Epithelial cell of proximal tubule (primary cell): ENCODE measurements around the gene TMIGD1. TPM values are rescaled to one million over a fixed set of nuclear protein-coding genes. Genes with fewer than 3 reads are reported as not detected.

Source experiments
- DNase-seq: peaks from one replicate; pipeline ENCODE4 v3.0.0-alpha.2; 2011; ENCODE audit warnings: low read depth
- H3K4me3 ChIP-seq: 2 replicates; pipeline ENCODE4 v1.5.1; 2011; ENCODE audit warnings: low read depth, mild to moderate bottlenecking, low read length
- total RNA-seq: library from RNA; depleted of rRNA; stranded (reverse); fragments of >200 nt; gene quantifications from 2 replicates; pipeline ENCODE4 v1.2.3, GENCODE V29; 2015
- TF ChIP-seq, protein P1 (sequence below): conservative IDR thresholded peaks from 2 replicates; pipeline ENCODE4 v1.5.1; 2012; ENCODE audit warnings: low read depth, mild to moderate bottlenecking, low read length

Gene TMIGD1
- total RNA-seq, 1 donor from 2014 or later: not detected

DNA sequence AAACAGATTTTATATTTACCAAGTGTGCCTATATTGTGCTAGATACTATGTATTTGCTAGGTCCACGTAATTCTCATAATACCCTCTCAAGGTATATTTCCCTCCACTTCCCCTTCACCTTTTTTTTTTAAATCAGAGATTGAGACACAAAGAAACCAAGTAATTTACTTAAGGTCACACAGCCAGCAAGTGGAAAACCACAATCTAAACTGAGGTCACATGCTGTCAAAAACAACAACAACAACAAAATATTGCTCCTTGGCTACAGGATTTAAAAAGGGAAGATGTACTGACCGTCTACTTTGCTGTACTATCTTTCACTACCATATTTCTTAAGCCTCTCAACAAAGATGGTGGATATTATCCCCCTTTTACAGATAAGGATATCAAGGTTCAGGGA, 57.9 kb downstream of the TMIGD1 start:
- H3K4me3 ChIP-seq: no peak overlapping the region
- DNase-seq: no peak
- TF ChIP-seq, protein P1, sequence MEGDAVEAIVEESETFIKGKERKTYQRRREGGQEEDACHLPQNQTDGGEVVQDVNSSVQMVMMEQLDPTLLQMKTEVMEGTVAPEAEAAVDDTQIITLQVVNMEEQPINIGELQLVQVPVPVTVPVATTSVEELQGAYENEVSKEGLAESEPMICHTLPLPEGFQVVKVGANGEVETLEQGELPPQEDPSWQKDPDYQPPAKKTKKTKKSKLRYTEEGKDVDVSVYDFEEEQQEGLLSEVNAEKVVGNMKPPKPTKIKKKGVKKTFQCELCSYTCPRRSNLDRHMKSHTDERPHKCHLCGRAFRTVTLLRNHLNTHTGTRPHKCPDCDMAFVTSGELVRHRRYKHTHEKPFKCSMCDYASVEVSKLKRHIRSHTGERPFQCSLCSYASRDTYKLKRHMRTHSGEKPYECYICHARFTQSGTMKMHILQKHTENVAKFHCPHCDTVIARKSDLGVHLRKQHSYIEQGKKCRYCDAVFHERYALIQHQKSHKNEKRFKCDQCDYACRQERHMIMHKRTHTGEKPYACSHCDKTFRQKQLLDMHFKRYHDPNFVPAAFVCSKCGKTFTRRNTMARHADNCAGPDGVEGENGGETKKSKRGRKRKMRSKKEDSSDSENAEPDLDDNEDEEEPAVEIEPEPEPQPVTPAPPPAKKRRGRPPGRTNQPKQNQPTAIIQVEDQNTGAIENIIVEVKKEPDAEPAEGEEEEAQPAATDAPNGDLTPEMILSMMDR: no peak

DNA sequence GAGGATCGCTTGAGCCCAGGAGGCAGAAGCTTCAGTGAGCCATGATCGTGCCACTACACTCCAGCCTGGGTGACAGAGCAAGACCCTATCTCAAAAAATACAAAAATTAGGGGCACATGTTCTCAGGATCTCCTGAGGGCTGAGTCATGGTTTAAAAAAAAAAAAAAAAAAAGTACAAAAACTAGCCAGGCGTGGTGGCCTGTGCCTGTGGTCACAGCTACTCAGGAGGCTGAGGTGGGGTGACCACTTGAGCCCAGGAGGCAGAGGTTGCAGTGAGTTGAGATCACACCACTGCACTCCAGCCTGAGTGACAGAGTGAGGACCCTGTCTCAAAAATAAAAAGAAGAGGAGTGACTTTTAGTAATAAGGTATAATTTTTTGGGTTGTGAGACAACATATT, 59.0 kb downstream of the TMIGD1 start:
- TF ChIP-seq, protein P1: no peak
- DNase-seq: peak; percentile 31
- no peak overlapping the region for H3K4me3 ChIP-seq

DNA sequence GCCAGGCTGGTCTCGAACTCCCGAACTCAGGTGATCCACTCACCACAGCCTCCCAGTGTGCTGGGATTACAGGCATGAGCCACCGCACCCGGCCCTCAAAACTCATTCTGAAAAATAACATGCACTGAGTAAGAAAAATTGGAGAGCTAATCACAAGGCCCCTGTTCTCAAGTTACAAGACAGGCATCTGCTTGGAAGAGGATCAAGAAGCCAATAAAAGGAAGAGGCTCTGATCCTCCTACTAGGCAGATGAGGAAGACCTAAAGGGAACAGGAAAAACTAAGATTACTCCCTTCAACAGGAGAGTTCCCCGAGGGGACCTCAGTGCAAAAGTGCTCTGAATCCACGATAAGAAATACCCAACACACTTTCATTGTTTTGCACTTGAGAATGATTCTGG, 60.5 kb downstream of the TMIGD1 start:
- no peak for DNase-seq
- H3K4me3 ChIP-seq: no peak overlapping the region
- TF ChIP-seq, protein P1: no peak

DNA sequence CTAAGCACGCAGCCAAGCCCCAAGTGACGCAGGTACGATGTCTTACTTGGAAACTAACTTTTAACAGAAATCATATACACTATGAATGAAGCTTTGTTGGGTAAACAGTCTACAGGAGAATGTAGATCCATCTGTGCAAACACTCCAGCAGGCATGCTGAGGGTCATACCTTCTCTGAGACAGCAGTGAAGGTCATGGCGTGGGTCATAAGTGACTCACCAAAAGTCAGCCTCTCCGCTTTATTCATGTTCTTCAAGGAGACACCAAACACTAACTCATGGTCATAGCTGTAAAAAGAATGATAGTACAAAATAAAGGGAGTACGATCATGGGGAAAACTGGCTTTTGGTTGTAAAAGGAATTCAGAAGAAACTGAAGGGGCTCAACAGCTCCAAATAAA, 62.8 kb downstream of the TMIGD1 start:
- no peak overlapping the region for H3K4me3 ChIP-seq
- TF ChIP-seq, protein P1: no peak
- no peak for DNase-seq

DNA sequence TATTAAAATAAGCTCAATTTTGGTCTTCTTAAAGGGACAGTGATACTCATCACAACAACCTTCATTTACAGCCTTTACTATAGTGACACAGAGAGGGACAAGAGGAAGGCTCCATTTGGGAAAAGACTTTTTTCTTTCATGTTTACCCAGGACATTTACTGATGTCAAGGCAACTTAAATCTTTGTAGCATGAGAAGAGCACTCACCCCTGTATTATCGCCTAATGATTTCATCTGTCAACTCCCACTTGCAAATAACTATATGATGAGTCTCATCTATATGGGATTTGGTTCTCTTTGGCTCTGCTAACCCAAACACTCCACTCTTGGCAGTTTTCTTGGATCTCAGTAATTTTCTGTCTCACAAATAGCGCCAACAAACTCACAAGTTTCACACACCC, 66.2 kb downstream of the TMIGD1 start:
- TF ChIP-seq, protein P1: no peak
- DNase-seq: no peak
- H3K4me3 ChIP-seq: no peak overlapping the region

Other genes starting within 250 kb of the TMIGD1 start
- gene NSRP1, start 217.2 kb downstream of the TMIGD1 start, total RNA-seq: 6.9 and 7.0 TPM in 2 replicates
- gene SLC6A4, start 98.4 kb downstream of the TMIGD1 start, total RNA-seq: not detected in 2 replicates
- 16.8 and 24.7 TPM in 2 replicates for gene BLMH, start 42.1 kb downstream of the TMIGD1 start, total RNA-seq
- gene CPD, start 44.9 kb upstream of the TMIGD1 start, total RNA-seq: 49.7 and 124 TPM in 2 replicates
- gene GOSR1, start 143.4 kb upstream of the TMIGD1 start, total RNA-seq: 23.9 and 26.1 TPM in 2 replicates